Fibroblast of pulmonary artery (primary cell): ENCODE data around the gene ZNF580.

Experiments
- DNase-seq: peaks from one replicate; pipeline ENCODE4 v3.0.0-alpha.2; 2010; ENCODE audit warnings: low read depth
- H3K4me3 ChIP-seq: replicated peaks from 2 replicates; pipeline ENCODE4 v1.5.1; 2011; ENCODE audit warnings: low read depth, mild to moderate bottlenecking, control low read depth, low read length, moderate library complexity
- CTCF ChIP-seq: IDR thresholded peaks from 2 replicates; pipeline ENCODE4 v1.5.1; 2011; ENCODE audit warnings: mild to moderate bottlenecking, control low read depth, low read length, inconsistent platforms; ENCODE audit errors: missing control alignments

The ZNF580 gene

GRCh38 chr19:55676889-55677505, 36.2 kb downstream of the ZNF580 start:
- DNase-seq, result no peak
- no peak for TF ChIP-seq CTCF
- H3K4me3 ChIP-seq, result peak overlapping the region; percentile 93

DNA sequence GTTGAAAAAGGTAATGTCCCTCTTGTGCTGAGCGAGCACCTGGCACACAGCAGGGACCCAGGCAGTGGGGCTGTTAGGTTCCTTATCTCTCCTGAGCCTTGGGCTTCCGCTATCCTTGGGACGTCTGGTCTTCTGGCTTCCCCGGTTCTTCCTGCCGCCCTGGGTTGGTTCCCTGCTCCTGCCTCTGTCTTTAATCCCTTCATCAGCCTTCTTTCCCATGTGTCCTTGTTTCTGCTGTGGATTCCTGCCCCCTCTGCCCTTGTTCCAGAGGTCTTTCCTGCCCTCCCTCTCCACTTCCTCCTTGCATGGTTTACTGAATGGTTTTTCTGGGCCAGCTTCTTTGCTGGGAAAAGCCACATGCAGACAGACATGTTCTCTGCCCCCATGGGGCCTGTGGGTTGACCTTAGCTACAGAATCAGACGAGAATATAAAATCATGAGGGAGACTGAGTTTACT, 36.8 kb downstream of the ZNF580 start:
- TF ChIP-seq CTCF, result no peak
- no peak overlapping the region for H3K4me3 ChIP-seq
- no peak for DNase-seq

- no peak overlapping the region for H3K4me3 ChIP-seq
- TF ChIP-seq CTCF, result no peak
- no peak for DNase-seq
These were observed 37.4 kb downstream of the ZNF580 start for GRCh38 chr19:55678121-55678671.

GRCh38 chr19:55679343-55680257, 38.8 kb downstream of the ZNF580 start:
- H3K4me3 ChIP-seq, result no peak overlapping the region
- no peak for TF ChIP-seq CTCF
- DNase-seq, result no peak

GRCh38 chr19:55680339-55681130, 39.7 kb downstream of the ZNF580 start:
- TF ChIP-seq CTCF, result no peak
- DNase-seq, result no peak
- no peak overlapping the region for H3K4me3 ChIP-seq
